ENCODE data around the gene DEFB132. TPM values are rescaled to one million over a fixed set of nuclear protein-coding genes. Genes with fewer than 3 reads are reported as not detected.

The DEFB132 gene
- total RNA-seq, 1 donor: not detected

DNA sequence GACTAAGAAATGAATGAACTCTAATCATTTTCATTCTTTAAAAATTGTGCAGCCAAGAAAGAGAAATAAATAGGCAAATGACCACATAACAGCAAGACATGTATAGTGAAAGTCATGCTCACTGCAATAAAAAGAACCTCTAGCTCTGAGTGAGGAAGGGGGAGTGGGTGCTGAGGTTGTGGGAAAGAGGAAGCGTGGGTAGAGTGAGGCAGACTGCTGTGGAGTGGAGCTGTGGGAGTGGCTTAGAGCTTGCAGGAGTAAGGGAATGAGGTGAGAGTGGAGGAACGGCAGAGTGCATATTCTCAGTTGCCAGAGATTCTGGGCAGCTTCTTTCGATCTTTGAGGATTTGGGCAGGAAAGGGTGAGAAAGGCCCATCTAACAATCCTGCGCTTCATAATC lies 20.0 kb upstream of the DEFB132 start:
- H2AFZ ChIP-seq (ENCODE audit: low read length): no peak overlapping the region
- H3K27ac ChIP-seq (ENCODE audit: low read depth, low read length): no peak overlapping the region
- H3K4me3 ChIP-seq (ENCODE audit: insufficient read depth, low read length): no peak overlapping the region
- H3K27me3 ChIP-seq (ENCODE audit: insufficient read depth, low read length): peaks cover 3% of the 10 kb centered on the region
- H3K36me3 ChIP-seq (ENCODE audit: insufficient read depth, low read length): no peaks in the 10 kb centered on the region
- TF ChIP-seq, protein P1, sequence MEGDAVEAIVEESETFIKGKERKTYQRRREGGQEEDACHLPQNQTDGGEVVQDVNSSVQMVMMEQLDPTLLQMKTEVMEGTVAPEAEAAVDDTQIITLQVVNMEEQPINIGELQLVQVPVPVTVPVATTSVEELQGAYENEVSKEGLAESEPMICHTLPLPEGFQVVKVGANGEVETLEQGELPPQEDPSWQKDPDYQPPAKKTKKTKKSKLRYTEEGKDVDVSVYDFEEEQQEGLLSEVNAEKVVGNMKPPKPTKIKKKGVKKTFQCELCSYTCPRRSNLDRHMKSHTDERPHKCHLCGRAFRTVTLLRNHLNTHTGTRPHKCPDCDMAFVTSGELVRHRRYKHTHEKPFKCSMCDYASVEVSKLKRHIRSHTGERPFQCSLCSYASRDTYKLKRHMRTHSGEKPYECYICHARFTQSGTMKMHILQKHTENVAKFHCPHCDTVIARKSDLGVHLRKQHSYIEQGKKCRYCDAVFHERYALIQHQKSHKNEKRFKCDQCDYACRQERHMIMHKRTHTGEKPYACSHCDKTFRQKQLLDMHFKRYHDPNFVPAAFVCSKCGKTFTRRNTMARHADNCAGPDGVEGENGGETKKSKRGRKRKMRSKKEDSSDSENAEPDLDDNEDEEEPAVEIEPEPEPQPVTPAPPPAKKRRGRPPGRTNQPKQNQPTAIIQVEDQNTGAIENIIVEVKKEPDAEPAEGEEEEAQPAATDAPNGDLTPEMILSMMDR (IDR thresholded peaks at IDR 0.05; ENCODE audit: extremely low read depth, low read depth, low read length): no peak
- no peak for DNase-seq (ENCODE audit: insufficient read length, low spot score, missing footprints)
- no peaks in the 10 kb centered on the region for H3K4me1 ChIP-seq (ENCODE audit: insufficient read depth, low read length)
- H3K4me2 ChIP-seq (ENCODE audit: insufficient read depth, low read length): peak overlapping the region; percentile 9
- no peaks in the 10 kb centered on the region for H4K20me1 ChIP-seq (ENCODE audit: insufficient read depth, low read length)
- H3K79me2 ChIP-seq (ENCODE audit: insufficient read depth, low read length): no peaks in the 10 kb centered on the region
- no peaks in the 10 kb centered on the region for H3K9me3 ChIP-seq (ENCODE audit: low read depth, low read length)

DNA sequence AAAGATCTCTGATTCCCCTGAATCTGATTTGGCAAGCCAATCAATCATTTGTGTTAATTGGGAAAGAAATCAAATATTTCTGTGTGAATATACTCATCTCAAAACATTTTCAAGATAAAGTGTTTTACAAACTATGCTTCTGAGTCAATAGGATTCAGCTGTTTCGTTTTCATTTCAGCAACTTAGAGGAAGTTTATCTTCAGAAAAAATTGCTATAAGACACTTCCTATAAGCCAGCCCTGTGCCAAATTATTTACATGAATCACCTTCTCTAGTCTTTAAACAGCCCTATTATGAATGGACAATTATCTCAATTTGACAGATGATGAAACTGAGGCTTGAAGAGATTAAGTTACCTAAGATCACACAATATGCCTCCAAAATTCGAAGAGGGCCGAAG lies 19.6 kb upstream of the DEFB132 start:
- H3K4me3 ChIP-seq (ENCODE audit: insufficient read depth, low read length): no peak overlapping the region

DNA sequence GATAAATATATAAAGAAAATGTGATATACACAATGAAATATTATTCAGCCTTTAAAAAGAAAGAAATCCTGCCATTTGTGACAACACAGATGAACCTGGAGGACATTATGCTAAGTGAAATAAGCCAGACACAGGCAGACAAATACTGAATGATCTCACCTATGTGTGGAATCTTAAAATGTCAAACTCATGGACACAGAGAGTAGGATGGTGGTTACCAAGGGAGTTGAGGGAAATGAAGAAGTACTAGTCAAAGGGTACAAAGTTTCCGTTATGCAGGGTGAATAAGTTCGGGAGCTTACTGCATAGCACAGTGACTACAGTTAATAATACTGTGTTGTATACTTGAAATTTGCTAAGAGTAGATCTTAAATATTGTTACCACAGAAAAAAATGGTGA lies 14.6 kb upstream of the DEFB132 start:
- TF ChIP-seq, protein P1 (IDR thresholded peaks at IDR 0.05; ENCODE audit: extremely low read depth, low read depth, low read length): no peak
- Histone ChIP-seq H3K36me3 (ENCODE audit: insufficient read depth, low read length) (no peaks in the 10 kb centered on the region), H3K27me3 (ENCODE audit: insufficient read depth, low read length) (peaks cover 3% of the 10 kb centered on the region), H2AFZ (ENCODE audit: low read length) (no peak overlapping the region), H3K27ac (ENCODE audit: low read depth, low read length) (no peak overlapping the region), H3K4me2 (ENCODE audit: insufficient read depth, low read length) (no peak overlapping the region), H4K20me1 (ENCODE audit: insufficient read depth, low read length) (no peaks in the 10 kb centered on the region), H3K79me2 (ENCODE audit: insufficient read depth, low read length) (no peaks in the 10 kb centered on the region), H3K4me1 (ENCODE audit: insufficient read depth, low read length) (no peaks in the 10 kb centered on the region), H3K9me3 (ENCODE audit: low read depth, low read length) (no peaks in the 10 kb centered on the region), H3K4me3 (ENCODE audit: insufficient read depth, low read length) (no peak overlapping the region)
- no peak for DNase-seq (ENCODE audit: insufficient read length, low spot score, missing footprints)

More for the DNA sequence above, 19.6 kb upstream of the DEFB132 start:
- TF ChIP-seq, protein P1 (IDR thresholded peaks at IDR 0.05; ENCODE audit: extremely low read depth, low read depth, low read length): no peak
- no peak overlapping the region for H2AFZ ChIP-seq (ENCODE audit: low read length)
- no peaks in the 10 kb centered on the region for H3K4me1 ChIP-seq (ENCODE audit: insufficient read depth, low read length)
- H3K4me2 ChIP-seq (ENCODE audit: insufficient read depth, low read length): peak overlapping the region; percentile 9
- H3K27ac ChIP-seq (ENCODE audit: low read depth, low read length): no peak overlapping the region
- H3K27me3 ChIP-seq (ENCODE audit: insufficient read depth, low read length): peaks cover 3% of the 10 kb centered on the region
- H3K79me2 ChIP-seq (ENCODE audit: insufficient read depth, low read length): no peaks in the 10 kb centered on the region
- H4K20me1 ChIP-seq (ENCODE audit: insufficient read depth, low read length): no peaks in the 10 kb centered on the region
- DNase-seq (ENCODE audit: insufficient read length, low spot score, missing footprints): no peak
- H3K9me3 ChIP-seq (ENCODE audit: low read depth, low read length): no peaks in the 10 kb centered on the region
- no peaks in the 10 kb centered on the region for H3K36me3 ChIP-seq (ENCODE audit: insufficient read depth, low read length)

DNA sequence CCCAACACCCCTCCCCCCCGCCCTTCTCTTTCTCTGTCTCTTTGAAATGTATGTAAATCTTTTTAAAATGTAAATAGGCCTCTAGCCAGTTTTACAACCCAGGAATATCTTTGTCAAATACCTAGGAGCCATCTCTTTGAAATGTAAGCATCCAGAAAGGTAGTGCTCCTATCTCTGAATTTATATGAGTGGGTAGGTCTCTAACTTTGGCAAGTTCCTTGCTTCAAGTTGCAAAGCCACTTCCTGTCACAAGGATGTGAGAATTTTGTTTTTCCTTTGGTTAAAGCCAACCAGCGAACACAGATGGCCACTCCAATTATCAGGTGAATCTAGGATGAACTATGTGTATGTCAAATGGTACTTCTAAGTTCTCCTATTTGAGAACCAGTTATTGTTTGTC lies 6.2 kb upstream of the DEFB132 start:
- TF ChIP-seq, protein P1 (IDR thresholded peaks at IDR 0.05; ENCODE audit: extremely low read depth, low read depth, low read length): no peak

More for the DNA sequence above, 6.2 kb upstream of the DEFB132 start:
- no peak overlapping the region for H3K27ac ChIP-seq (ENCODE audit: low read depth, low read length)
- H3K9me3 ChIP-seq (ENCODE audit: low read depth, low read length): no peaks in the 10 kb centered on the region
- no peaks in the 10 kb centered on the region for H4K20me1 ChIP-seq (ENCODE audit: insufficient read depth, low read length)
- no peaks in the 10 kb centered on the region for H3K4me1 ChIP-seq (ENCODE audit: insufficient read depth, low read length)
- no peak overlapping the region for H2AFZ ChIP-seq (ENCODE audit: low read length)
- H3K4me2 ChIP-seq (ENCODE audit: insufficient read depth, low read length): no peak overlapping the region
- H3K4me3 ChIP-seq (ENCODE audit: insufficient read depth, low read length): no peak overlapping the region
- no peaks in the 10 kb centered on the region for H3K36me3 ChIP-seq (ENCODE audit: insufficient read depth, low read length)
- no peak for DNase-seq (ENCODE audit: insufficient read length, low spot score, missing footprints)
- H3K79me2 ChIP-seq (ENCODE audit: insufficient read depth, low read length): no peaks in the 10 kb centered on the region
- peaks cover 2% of the 10 kb centered on the region for H3K27me3 ChIP-seq (ENCODE audit: insufficient read depth, low read length)

All from osteoblast (primary cell).